Measurements from ENCODE around the gene HRK. TPM values are rescaled to one million over a fixed set of nuclear protein-coding genes. Genes with fewer than 3 reads are reported as not detected.

HRK gene
- total RNA-seq, 1 donor from 2014 or later, result 4.4 TPM

GRCh38 chr12:116919706-116920485 lies 38.7 kb upstream of the HRK start:
- H3K9me3 Mint-ChIP-seq, result no peaks in the 10 kb centered on the region
- DNase-seq (ENCODE audit: low spot score in 2 of 2, unreplicated experiment in 2 of 2), result no peak
- H3K4me3 Mint-ChIP-seq, result no peak overlapping the region
- no peaks in the 10 kb centered on the region for H3K27me3 Mint-ChIP-seq (ENCODE audit: low read depth)
- H3K4me1 Mint-ChIP-seq, result peaks cover 13% of the 10 kb centered on the region
- peaks cover 24% of the 10 kb centered on the region for H3K36me3 Mint-ChIP-seq
- TF ChIP-seq CTCF (IDR thresholded peaks at IDR 0.05; ENCODE audit: unreplicated experiment), result no peak
- no peak overlapping the region for H3K27ac Mint-ChIP-seq

GRCh38 chr12:116919247-116919661 lies 38.0 kb upstream of the HRK start:
- Mint-ChIP-seq H3K4me1 (peaks cover 11% of the 10 kb centered on the region), H3K27ac (no peak overlapping the region), H3K36me3 (peaks cover 25% of the 10 kb centered on the region), H3K27me3 (ENCODE audit: low read depth) (no peaks in the 10 kb centered on the region), H3K9me3 (no peaks in the 10 kb centered on the region), H3K4me3 (no peak overlapping the region)
- no peak for TF ChIP-seq CTCF (IDR thresholded peaks at IDR 0.05; ENCODE audit: unreplicated experiment)
- DNase-seq (ENCODE audit: low spot score in 2 of 2, unreplicated experiment in 2 of 2), result no peak

GRCh38 chr12:116918464-116918863 lies 37.2 kb upstream of the HRK start:
- no peak for DNase-seq (ENCODE audit: low spot score in 2 of 2, unreplicated experiment in 2 of 2)
- TF ChIP-seq CTCF (IDR thresholded peaks at IDR 0.05; ENCODE audit: unreplicated experiment), result no peak
- no peaks in the 10 kb centered on the region for H3K27me3 Mint-ChIP-seq (ENCODE audit: low read depth)
- no peaks in the 10 kb centered on the region for H3K9me3 Mint-ChIP-seq
- H3K4me1 Mint-ChIP-seq, result peaks cover 11% of the 10 kb centered on the region
- no peak overlapping the region for H3K4me3 Mint-ChIP-seq
- H3K36me3 Mint-ChIP-seq, result peaks cover 26% of the 10 kb centered on the region
- no peak overlapping the region for H3K27ac Mint-ChIP-seq

- Mint-ChIP-seq H3K27ac (no peak overlapping the region), H3K4me3 (no peak overlapping the region), H3K4me1 (peaks cover 21% of the 10 kb centered on the region)
Observed at GRCh38 chr12:116916714-116917114, 35.5 kb upstream of the HRK start.

GRCh38 chr12:116916122-116916521 lies 34.9 kb upstream of the HRK start:
- TF ChIP-seq CTCF (IDR thresholded peaks at IDR 0.05; ENCODE audit: unreplicated experiment), result no peak
- Mint-ChIP-seq H3K9me3 (no peaks in the 10 kb centered on the region), H3K4me3 (no peak overlapping the region), H3K4me1 (peaks cover 25% of the 10 kb centered on the region), H3K36me3 (peaks cover 24% of the 10 kb centered on the region), H3K27ac (peak overlapping the region; percentile 80), H3K27me3 (ENCODE audit: low read depth) (no peaks in the 10 kb centered on the region)
- DNase-seq (ENCODE audit: low spot score in 2 of 2, unreplicated experiment in 2 of 2), result no peak

More at GRCh38 chr12:116916714-116917114, 35.5 kb upstream of the HRK start:
- Mint-ChIP-seq H3K27me3 (ENCODE audit: low read depth) (no peaks in the 10 kb centered on the region), H3K9me3 (no peaks in the 10 kb centered on the region), H3K36me3 (peaks cover 24% of the 10 kb centered on the region)
- no peak for TF ChIP-seq CTCF (IDR thresholded peaks at IDR 0.05; ENCODE audit: unreplicated experiment)
- no peak for DNase-seq (ENCODE audit: low spot score in 2 of 2, unreplicated experiment in 2 of 2)
